RKO (cell line): Measurements from ENCODE around the gene FBXO10.
"Not testable (repeated sequence)": the region's sequence is repeated elsewhere in the genome, so short reads cannot be mapped to it uniquely, and the experiment has no call there.

Experiments
- DNase-seq: peaks from one replicate; pipeline ENCODE4 v3.0.0-alpha.2; 2016; ENCODE audit warnings: low spot score

Gene FBXO10

GRCh38 chr9:37477443-37477842 lies 98.7 kb downstream of the FBXO10 start:
- DNase-seq = not testable (repeated sequence)

- no peak for DNase-seq
These were observed 99.2 kb downstream of the FBXO10 start for GRCh38 chr9:37476930-37477329.

- DNase-seq = no peak
These were observed 101.7 kb downstream of the FBXO10 start for GRCh38 chr9:37474438-37474837.

- not testable (repeated sequence) for DNase-seq
These were observed 102.2 kb downstream of the FBXO10 start for GRCh38 chr9:37473982-37474381.

- DNase-seq = peak; percentile 92
These were observed 104.1 kb downstream of the FBXO10 start for GRCh38 chr9:37471942-37472684.

- DNase-seq = peak; percentile 30
These were observed 107.6 kb downstream of the FBXO10 start for GRCh38 chr9:37468620-37469019.

GRCh38 chr9:37467530-37467929 lies 108.7 kb downstream of the FBXO10 start:
- not testable (repeated sequence) for DNase-seq

GRCh38 chr9:37466037-37466709 lies 110.0 kb downstream of the FBXO10 start:
- DNase-seq = peak; percentile 81

GRCh38 chr9:37465249-37466036 lies 110.7 kb downstream of the FBXO10 start, which contains the start of gene ZBTB5:
ZBTB5 (minus strand) TSS chr9:37465450; CDS start chr9:37442551, 22,899 bp downstream.
- DNase-seq = peak; percentile 99

- peak; percentile 71 for DNase-seq
These were observed 111.5 kb downstream of the FBXO10 start for GRCh38 chr9:37464426-37465248.

GRCh38 chr9:37464006-37464405 lies 112.2 kb downstream of the FBXO10 start:
- peak; percentile 50 for DNase-seq
